ENCODE measurements around the gene DEK.

GRCh38 chr6:18269717-18270116 is 5.4 kb upstream of the DEK start:
- TF ChIP-seq CTCF (IDR thresholded peaks at IDR 0.05; ENCODE audit: low read depth, low read length) (no peak), EZH2phosphoT487 (IDR thresholded peaks at IDR 0.05; ENCODE audit: low read depth) (no peak)

Measured in OCI-LY3 (cell line).